Tibial nerve (tissue), 4 donors: ENCODE measurements around the gene GINS1. TPM values are rescaled to one million over a fixed set of nuclear protein-coding genes. Genes with fewer than 3 reads are reported as not detected.

Experiments used
- DNase-seq, 2 donors: peaks; one replicate each; pipeline ENCODE4 v3.0.0-alpha.2; 2019; ENCODE audit warnings: low spot score in 2 of 2
- H3K27ac ChIP-seq, 4 donors: fragments of 200-600 bp; sonication (generic) in 3 of 4; one replicate each; pipeline ENCODE4 v1.5.1; 2017 to 2019; ENCODE audit warnings: mild to moderate bottlenecking in 1 of 4
- H3K27me3 ChIP-seq, 2 donors: fragments of 200-600 bp; sonication (generic) in 1 of 2; one replicate each; pipeline versions ENCODE4 v1.5.1 to v1.6.0; 2017 to 2019
- H3K36me3 ChIP-seq, 3 donors: fragments of 200-600 bp; sonication (generic); one replicate each; pipeline ENCODE4 v1.5.1; 2018 to 2019
- H3K4me1 ChIP-seq, 4 donors: fragments of 200-600 bp; sonication (generic) in 3 of 4; one replicate each; pipeline ENCODE4 v1.5.1; 2017 to 2019
- H3K4me3 ChIP-seq, 4 donors: fragments of 200-600 bp; sonication (generic) in 3 of 4; one replicate each; pipeline ENCODE4 v1.5.1; 2017 to 2019; ENCODE audit warnings: mild to moderate bottlenecking in 1 of 4, moderate library complexity in 1 of 4
- H3K9me3 ChIP-seq, 4 donors: fragments of 200-600 bp; sonication (generic) in 3 of 4; one replicate each; pipeline ENCODE4 v1.5.1; 2017 to 2019
- CTCF ChIP-seq, 5 experiments: fragments of 200-600 bp in 3 of 5; fragments of 450-650 bp in 2 of 5; sonication (generic) in 3 of 5; IDR thresholded peaks; one replicate each; pipeline ENCODE4 v1.5.1; 2016 to 2019; ENCODE audit warnings: antibody characterized with exemption in 5 of 5, mild to moderate bottlenecking in 3 of 5, moderate library complexity in 2 of 5
- EP300 ChIP-seq, 2 donors: sonication (generic); formaldehyde crosslinking; IDR thresholded peaks; one replicate each; pipeline ENCODE4 v1.6.1; 2017; ENCODE audit warnings: antibody characterized with exemption in 2 of 2, mild to moderate bottlenecking in 1 of 2
- POLR2A ChIP-seq, 2 donors: fragments of 450-650 bp; IDR thresholded peaks; one replicate each; pipeline ENCODE4 v1.6.1; 2017; ENCODE audit warnings: antibody characterized with exemption in 2 of 2, mild to moderate bottlenecking in 2 of 2, moderate library complexity in 2 of 2
- WGBS, 2 donors: methylation state at CpG; one replicate each; pipeline ENCODE4 v1.1.5; 2018; 5-methylcytosine and 5-hydroxymethylcytosine counted together
- total RNA-seq, 4 donors: library from RNA; depleted of rRNA; stranded (reverse); fragments of >200 nt; gene quantifications; one replicate each; pipeline ENCODE4 v1.1.0, GENCODE V29; 2016

Gene GINS1
- total RNA-seq, 4 donors from 2014 or later: 0.21 to 1.1 (median 0.59) TPM

GRCh38 chr20:25447671-25448070, 40.2 kb downstream of the GINS1 start:
- TF ChIP-seq POLR2A (IDR thresholded peaks at IDR 0.05) (no peak), CTCF (IDR thresholded peaks at IDR 0.05) (no peak), EP300 (IDR thresholded peaks at IDR 0.05) (no peak)
- WGBS, 2 donors: 87 to 96% methylated on average over 6 of the region's 6 CpGs
- no peak for DNase-seq
- no peaks in the 10 kb centered on the region for H3K4me1 ChIP-seq
- H3K4me3 ChIP-seq: no peak overlapping the region
- H3K36me3 ChIP-seq: peaks cover 0 to 16% (median 0%) of the 10 kb centered on the region in 3 donors
- H3K9me3 ChIP-seq: no peaks in the 10 kb centered on the region
- H3K27ac ChIP-seq: no peak overlapping the region
- no peaks in the 10 kb centered on the region for H3K27me3 ChIP-seq

DNA sequence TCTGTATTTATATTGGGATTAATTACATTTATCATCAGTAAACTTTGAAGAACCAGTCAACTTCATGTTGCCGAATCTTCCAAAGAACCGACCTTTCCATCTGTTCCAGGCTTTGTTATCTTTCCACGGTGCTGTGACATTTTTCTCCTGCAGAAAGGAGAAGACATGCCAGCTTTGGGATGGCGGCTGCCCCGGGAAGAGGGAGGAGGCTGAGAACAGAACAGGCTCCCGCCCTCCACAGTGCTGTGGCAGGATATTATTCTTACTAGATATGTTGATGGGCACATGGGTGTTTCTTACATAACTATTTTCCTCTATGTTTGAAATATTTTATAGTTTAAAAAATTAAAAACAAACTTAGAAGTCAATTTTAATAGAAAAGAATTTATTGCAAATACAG, 44.9 kb downstream of the GINS1 start:
- Histone ChIP-seq H3K4me3 (no peak overlapping the region), H3K36me3 (peaks cover 0 to 56% (median 0%) of the 10 kb centered on the region in 3 donors), H3K4me1 (no peaks in the 10 kb centered on the region), H3K27me3 (no peaks in the 10 kb centered on the region), H3K27ac (no peak overlapping the region), H3K9me3 (no peaks in the 10 kb centered on the region)
- 82 to 85% methylated on average over 6 of the region's 6 CpGs for WGBS, 2 donors
- DNase-seq: no peak
- TF ChIP-seq EP300 (IDR thresholded peaks at IDR 0.05) (no peak), POLR2A (IDR thresholded peaks at IDR 0.05) (no peak), CTCF (IDR thresholded peaks at IDR 0.05) (no peak)

DNA sequence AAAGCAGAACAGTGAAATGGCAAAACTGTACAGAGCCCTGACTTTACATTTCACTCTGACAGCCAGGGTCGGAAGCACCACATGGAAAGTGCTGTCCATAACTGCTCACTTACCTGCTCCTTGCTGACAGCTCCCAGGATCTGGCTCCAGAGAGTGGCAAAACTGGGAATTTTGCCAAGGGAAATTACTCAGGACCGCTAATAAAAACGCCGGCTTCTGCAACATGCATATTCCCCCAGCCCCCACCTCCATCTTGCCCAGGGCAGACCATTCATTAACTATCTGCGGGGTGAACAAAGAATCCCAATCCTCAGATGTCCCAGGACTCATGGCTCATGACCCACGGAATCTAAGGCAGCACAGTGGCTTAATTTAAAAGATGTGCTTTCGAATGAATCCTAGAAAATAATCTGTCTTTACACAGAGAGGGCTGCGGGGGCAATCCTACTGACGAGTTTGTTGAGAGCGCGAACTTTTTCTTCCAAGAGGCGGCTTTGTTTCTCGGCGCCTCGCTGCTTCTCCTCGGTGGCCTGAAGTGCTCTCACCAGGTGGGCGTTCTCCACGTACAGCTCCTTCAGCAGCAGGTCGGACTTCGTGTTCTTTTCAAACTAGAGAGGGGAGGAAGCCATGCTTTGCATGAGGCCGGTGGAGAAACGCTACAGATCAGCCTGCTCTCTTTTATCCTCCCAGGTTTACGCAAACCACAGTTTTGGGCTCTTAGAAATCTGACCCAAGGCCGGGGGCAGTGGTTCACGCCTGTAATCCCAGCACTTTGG, 45.8 kb downstream of the GINS1 start:
- WGBS, 2 donors: 69% methylated on average over 25 of the region's 25 CpGs
- no peaks in the 10 kb centered on the region for H3K27me3 ChIP-seq
- H3K9me3 ChIP-seq: no peaks in the 10 kb centered on the region
- DNase-seq: no peak
- H3K4me1 ChIP-seq: no peaks in the 10 kb centered on the region
- no peak overlapping the region for H3K4me3 ChIP-seq
- no peak for TF ChIP-seq EP300 (IDR thresholded peaks at IDR 0.05)
- peaks cover 0 to 55% (median 0%) of the 10 kb centered on the region in 3 donors for H3K36me3 ChIP-seq
- H3K27ac ChIP-seq: no peak overlapping the region

- 93% methylated on average over 15 of the region's 15 CpGs for WGBS, 2 donors
- DNase-seq: no peak
- peaks cover 0 to 59% (median 0%) of the 10 kb centered on the region in 3 donors for H3K36me3 ChIP-seq
Measured at GRCh38 chr20:25454153-25454900, 46.9 kb downstream of the GINS1 start.

More at GRCh38 chr20:25454153-25454900, 46.9 kb downstream of the GINS1 start:
- TF ChIP-seq EP300 (IDR thresholded peaks at IDR 0.05) (no peak), CTCF (IDR thresholded peaks at IDR 0.05) (no peak), POLR2A (IDR thresholded peaks at IDR 0.05) (no peak)
- Histone ChIP-seq H3K9me3 (no peaks in the 10 kb centered on the region), H3K4me3 (no peak overlapping the region), H3K27ac (no peak overlapping the region), H3K27me3 (no peaks in the 10 kb centered on the region), H3K4me1 (no peaks in the 10 kb centered on the region)
